ENCODE data around the gene CLPSL1. TPM values are rescaled to one million over a fixed set of nuclear protein-coding genes. Genes with fewer than 3 reads are reported as not detected.

CLPSL1 gene
- total RNA-seq, 3 donors from 2014 or later (not counting 1 experiment from before 2014, with no cell fraction given), result not detected

- Histone ChIP-seq H3K27me3 (ENCODE audit: control insufficient read depth, insufficient read depth, low read length) (no peaks in the 10 kb centered on the region), H3K36me3 (ENCODE audit: control insufficient read depth, insufficient read depth, low read length) (no peaks in the 10 kb centered on the region), H3K4me1 (ENCODE audit: control insufficient read depth, insufficient read depth, low read length) (no peaks in the 10 kb centered on the region), H3K9me3 (ENCODE audit: control insufficient read depth, insufficient read depth, low read length) (no peaks in the 10 kb centered on the region), H3K27ac (ENCODE audit: low read length) (no peak overlapping the region), H3K4me3 (ENCODE audit: low read length) (no peak overlapping the region)
- no peak overlapping the region for H3K27ac Mint-ChIP-seq
- ATAC-seq (no peak), DNase-seq (no peak)
- H3K27me3 Mint-ChIP-seq (ENCODE audit: low read depth in 2 of 2), result peaks cover 0 to 6% of the 10 kb centered on the region in 2 donors
- 84% methylated on average over 5 of the region's 5 CpGs for WGBS (ENCODE audit: insufficient coverage)
- TF ChIP-seq CTCF (IDR thresholded peaks at IDR 0.05), result no peak
- no peak overlapping the region for H3K4me3 Mint-ChIP-seq
- intact Hi-C loops (cut with micrococcal nuclease), result no loop called here
- no peaks in the 10 kb centered on the region for H3K36me3 Mint-ChIP-seq
- H3K9me3 Mint-ChIP-seq, result no peaks in the 10 kb centered on the region
- no peaks in the 10 kb centered on the region for H3K4me1 Mint-ChIP-seq
Measured at GRCh38 chr6:35824552-35825192, 43.9 kb downstream of the CLPSL1 start.

- intact Hi-C loops (cut with micrococcal nuclease), result no loop called here
- Mint-ChIP-seq H3K27ac (no peak overlapping the region), H3K9me3 (no peaks in the 10 kb centered on the region), H3K36me3 (peaks cover 8% of the 10 kb centered on the region), H3K27me3 (ENCODE audit: low read depth in 2 of 2) (peaks cover 0 to 6% of the 10 kb centered on the region in 2 donors), H3K4me3 (no peak overlapping the region), H3K4me1 (no peaks in the 10 kb centered on the region)
- no peaks in the 10 kb centered on the region for H3K27me3 ChIP-seq (ENCODE audit: control insufficient read depth, insufficient read depth, low read length)
- H3K9me3 ChIP-seq (ENCODE audit: control insufficient read depth, insufficient read depth, low read length), result no peaks in the 10 kb centered on the region
- ATAC-seq, result no peak
- H3K27ac ChIP-seq (ENCODE audit: low read length), result no peak overlapping the region
- peaks cover 6% of the 10 kb centered on the region for H3K36me3 ChIP-seq (ENCODE audit: control insufficient read depth, insufficient read depth, low read length)
- 93% methylated on average over 5 of the region's 5 CpGs for WGBS (ENCODE audit: insufficient coverage)
- H3K4me1 ChIP-seq (ENCODE audit: control insufficient read depth, insufficient read depth, low read length), result no peaks in the 10 kb centered on the region
- DNase-seq, result no peak
- no peak for TF ChIP-seq CTCF (IDR thresholded peaks at IDR 0.05)
- H3K4me3 ChIP-seq (ENCODE audit: low read length), result no peak overlapping the region
Measured at GRCh38 chr6:35829306-35829705, 48.5 kb downstream of the CLPSL1 start.

- no peaks in the 10 kb centered on the region for H3K4me1 Mint-ChIP-seq
- intact Hi-C loops (cut with micrococcal nuclease), result no loop called here
- WGBS (ENCODE audit: insufficient coverage), result 94% methylated on average over 5 of the region's 5 CpGs
- ATAC-seq (no peak), DNase-seq (no peak)
- H3K4me3 ChIP-seq (ENCODE audit: low read length), result no peak overlapping the region
- H3K27me3 Mint-ChIP-seq (ENCODE audit: low read depth in 2 of 2), result no peaks in the 10 kb centered on the region
- no peaks in the 10 kb centered on the region for H3K9me3 Mint-ChIP-seq
- TF ChIP-seq CTCF (IDR thresholded peaks at IDR 0.05), result no peak
- peaks cover 15% of the 10 kb centered on the region for H3K36me3 ChIP-seq (ENCODE audit: control insufficient read depth, insufficient read depth, low read length)
- H3K4me3 Mint-ChIP-seq, result no peak overlapping the region
- no peak overlapping the region for H3K27ac Mint-ChIP-seq
- H3K9me3 ChIP-seq (ENCODE audit: control insufficient read depth, insufficient read depth, low read length), result no peaks in the 10 kb centered on the region
- no peak overlapping the region for H3K27ac ChIP-seq (ENCODE audit: low read length)
- H3K36me3 Mint-ChIP-seq, result peaks cover 15% of the 10 kb centered on the region
- H3K4me1 ChIP-seq (ENCODE audit: control insufficient read depth, insufficient read depth, low read length), result no peaks in the 10 kb centered on the region
- H3K27me3 ChIP-seq (ENCODE audit: control insufficient read depth, insufficient read depth, low read length), result no peaks in the 10 kb centered on the region
Measured at GRCh38 chr6:35831257-35832007, 50.6 kb downstream of the CLPSL1 start.
